Peyer's patch (tissue), 4 donors: ENCODE measurements around the gene ZNF526.

ENCODE experiments used
- POLR2A ChIP-seq, 2 donors: fragments of 450-650 bp; IDR thresholded peaks; one replicate each; pipeline ENCODE4 v1.5.1; 2017; ENCODE audit warnings: antibody characterized with exemption in 2 of 2, mild to moderate bottlenecking in 2 of 2, moderate library complexity in 2 of 2
- TF ChIP-seq, protein P1 (sequence below), 6 experiments: fragments of 450-650 bp in 4 of 6; fragments of 200-600 bp in 2 of 6; sonication (generic) in 1 of 6; IDR thresholded peaks; one replicate each; pipeline ENCODE4 v1.5.1; 2017 to 2019; ENCODE audit warnings: antibody characterized with exemption in 6 of 6, mild to moderate bottlenecking in 3 of 6, moderate library complexity in 1 of 6

DNA sequence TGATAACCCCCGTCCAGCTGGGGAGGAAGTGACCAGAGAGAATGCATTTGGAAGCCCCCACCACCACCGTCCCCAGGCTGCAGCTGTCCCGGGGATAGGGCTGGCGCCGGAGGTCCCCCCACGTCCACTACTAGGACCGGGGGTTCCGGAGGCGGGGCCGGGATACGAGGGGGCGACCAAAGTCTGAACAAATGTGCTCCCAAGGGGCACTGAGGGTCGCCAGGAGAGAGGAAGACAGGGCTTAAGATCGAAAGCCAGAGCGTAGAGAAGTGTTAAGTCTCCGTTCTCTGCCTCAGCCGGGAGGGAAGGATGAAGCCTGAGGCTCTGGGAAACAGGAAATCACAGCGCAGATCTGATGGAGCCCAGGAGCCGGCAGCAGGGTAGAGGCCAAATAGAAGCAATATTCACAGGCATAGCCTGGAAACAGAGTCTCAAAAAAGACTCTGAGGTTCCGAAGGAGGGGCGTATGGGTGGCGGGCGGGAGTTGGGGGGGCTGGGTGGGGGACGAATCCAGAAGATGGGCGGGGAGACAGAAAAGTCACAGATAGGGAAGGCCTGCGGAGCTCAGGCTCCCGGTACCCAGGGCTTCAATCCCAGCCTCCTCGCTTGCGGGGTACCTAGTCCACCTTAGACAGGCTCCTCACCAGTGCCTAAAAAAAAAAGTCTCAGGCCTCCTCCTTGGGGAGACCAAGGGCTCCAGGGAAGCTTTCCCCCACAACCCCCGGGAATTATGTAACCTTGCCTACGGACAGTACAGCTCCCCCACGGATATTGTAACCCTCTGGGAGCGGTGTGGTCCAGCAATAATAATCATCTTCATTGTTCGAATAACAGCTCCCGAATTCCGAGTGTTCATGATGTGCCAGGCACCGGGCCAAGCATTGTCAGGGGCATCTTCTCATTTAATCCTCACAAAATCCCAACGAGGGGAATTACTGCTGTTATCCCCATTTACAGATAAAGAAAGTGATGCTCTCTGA, 35.9 kb downstream of the ZNF526 start:
- no peak for TF ChIP-seq POLR2A (IDR thresholded peaks at IDR 0.05)
- TF ChIP-seq, protein P1, sequence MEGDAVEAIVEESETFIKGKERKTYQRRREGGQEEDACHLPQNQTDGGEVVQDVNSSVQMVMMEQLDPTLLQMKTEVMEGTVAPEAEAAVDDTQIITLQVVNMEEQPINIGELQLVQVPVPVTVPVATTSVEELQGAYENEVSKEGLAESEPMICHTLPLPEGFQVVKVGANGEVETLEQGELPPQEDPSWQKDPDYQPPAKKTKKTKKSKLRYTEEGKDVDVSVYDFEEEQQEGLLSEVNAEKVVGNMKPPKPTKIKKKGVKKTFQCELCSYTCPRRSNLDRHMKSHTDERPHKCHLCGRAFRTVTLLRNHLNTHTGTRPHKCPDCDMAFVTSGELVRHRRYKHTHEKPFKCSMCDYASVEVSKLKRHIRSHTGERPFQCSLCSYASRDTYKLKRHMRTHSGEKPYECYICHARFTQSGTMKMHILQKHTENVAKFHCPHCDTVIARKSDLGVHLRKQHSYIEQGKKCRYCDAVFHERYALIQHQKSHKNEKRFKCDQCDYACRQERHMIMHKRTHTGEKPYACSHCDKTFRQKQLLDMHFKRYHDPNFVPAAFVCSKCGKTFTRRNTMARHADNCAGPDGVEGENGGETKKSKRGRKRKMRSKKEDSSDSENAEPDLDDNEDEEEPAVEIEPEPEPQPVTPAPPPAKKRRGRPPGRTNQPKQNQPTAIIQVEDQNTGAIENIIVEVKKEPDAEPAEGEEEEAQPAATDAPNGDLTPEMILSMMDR (IDR thresholded peaks at IDR 0.05): no peak
